GM21786 (cell line): ENCODE results near the gene MUC22.

ENCODE experiments used
- ATAC-seq: cut with Tn5 transposase; IDR thresholded peaks from one replicate; pipeline ENCODE4 v1.9.1; 2021; ENCODE audit not compliant: unreplicated experiment

The MUC22 gene

GRCh38 chr6:31075528-31075927 is 65.3 kb downstream of the MUC22 start:
- no peak for ATAC-seq

DNA sequence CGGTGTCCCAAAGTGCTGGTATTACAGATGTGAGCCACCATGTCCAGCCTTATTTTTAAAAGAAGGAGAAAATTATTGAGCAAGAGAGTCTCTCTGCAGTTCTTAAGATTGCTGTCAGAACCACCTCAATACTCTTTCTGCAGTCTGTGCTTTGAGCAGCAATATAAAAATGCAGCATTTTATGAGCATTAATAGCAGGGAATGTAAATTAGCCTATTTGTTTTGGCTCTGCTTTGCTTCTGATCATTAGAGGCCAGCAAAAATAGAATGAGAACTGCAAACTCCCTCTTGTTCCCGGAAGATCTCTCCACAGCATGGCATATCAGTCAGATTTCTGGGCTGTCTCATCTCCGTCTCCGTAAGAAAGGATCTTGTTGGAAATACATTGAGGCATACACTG is 66.3 kb downstream of the MUC22 start:
- ATAC-seq = no peak

DNA sequence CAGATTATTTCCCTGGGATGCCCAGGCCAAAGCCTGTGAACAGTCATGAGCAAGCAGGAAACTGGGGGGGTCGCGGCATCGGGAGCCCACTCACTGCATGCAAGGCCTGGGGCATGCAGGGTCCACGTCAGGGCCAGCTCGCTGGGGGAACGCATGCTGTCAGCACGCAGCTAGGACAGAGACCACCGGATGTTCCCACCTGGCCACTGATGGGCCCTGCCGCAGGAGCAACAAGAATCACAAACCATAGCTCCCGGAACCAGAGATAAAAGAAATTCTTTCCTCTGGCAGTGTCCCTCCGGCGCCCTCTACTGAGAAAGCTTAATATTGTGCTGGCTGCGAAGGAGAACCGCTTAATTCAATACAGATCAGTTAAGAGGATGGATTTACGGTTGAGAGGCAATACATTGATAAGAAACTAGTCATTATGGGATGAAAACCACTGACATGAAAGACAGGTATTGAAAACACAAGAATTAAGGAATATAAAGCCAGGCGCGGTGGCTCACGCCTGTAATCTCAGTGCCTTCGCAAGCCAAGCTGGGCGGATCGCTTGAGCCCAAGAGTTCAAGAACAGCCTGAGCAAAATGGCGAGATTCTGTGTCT is 69.5 kb downstream of the MUC22 start:
- ATAC-seq = no peak

DNA sequence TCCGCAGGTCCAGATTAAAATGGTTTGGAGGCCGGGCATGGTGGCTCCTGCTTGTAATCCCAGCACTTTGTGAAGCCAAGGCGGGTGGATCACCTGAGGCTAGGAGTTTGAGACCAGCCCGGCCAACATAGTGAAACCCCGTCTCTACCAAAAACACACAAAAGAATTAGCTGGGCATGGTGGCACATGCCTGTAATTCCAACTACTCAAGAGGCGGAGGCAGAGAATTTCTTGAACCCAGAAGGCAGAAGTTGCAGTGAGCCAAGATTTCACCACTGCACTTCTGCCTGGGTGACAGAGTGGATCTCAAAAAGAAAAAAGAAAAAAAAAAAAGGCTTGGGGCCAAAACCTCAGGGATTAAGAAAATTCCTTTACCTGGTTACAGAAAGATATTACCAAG is 71.6 kb downstream of the MUC22 start:
- ATAC-seq = no peak

- no peak for ATAC-seq
Measured at GRCh38 chr6:31083742-31084354, 73.6 kb downstream of the MUC22 start.
